HG03342 (cell line): Measurements from ENCODE around the gene SEMG1.

Source experiments
- ATAC-seq: cut with Tn5 transposase; IDR thresholded peaks from one replicate; pipeline ENCODE4 v1.9.1; 2021; ENCODE audit warnings: mild to moderate bottlenecking, moderate library complexity; ENCODE audit not compliant: unreplicated experiment

The SEMG1 gene, protein sequence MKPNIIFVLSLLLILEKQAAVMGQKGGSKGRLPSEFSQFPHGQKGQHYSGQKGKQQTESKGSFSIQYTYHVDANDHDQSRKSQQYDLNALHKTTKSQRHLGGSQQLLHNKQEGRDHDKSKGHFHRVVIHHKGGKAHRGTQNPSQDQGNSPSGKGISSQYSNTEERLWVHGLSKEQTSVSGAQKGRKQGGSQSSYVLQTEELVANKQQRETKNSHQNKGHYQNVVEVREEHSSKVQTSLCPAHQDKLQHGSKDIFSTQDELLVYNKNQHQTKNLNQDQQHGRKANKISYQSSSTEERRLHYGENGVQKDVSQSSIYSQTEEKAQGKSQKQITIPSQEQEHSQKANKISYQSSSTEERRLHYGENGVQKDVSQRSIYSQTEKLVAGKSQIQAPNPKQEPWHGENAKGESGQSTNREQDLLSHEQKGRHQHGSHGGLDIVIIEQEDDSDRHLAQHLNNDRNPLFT

DNA sequence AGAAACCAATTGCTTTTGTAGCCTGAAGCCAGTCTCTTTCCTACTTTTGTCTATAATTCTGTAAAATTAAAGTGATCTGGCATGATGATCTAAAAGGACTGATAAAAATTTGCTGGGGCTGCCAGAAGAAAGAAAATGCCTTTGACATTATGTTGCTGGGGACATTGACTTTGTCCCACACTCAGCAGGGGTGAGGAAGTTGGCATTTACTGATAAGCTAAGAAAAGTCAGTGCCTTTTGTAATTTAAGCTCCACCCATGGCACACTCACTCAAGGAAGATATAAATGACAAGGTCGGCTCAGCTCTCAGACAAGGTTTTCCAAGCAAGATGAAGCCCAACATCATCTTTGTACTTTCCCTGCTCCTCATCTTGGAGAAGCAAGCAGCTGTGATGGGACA, at the start of gene SEMG1:
TSS of gene SEMG1 (plus strand) at position 309 of the 400 bp plus-strand sequence. CDS start at position 330, 21 bp downstream.
- ATAC-seq: no peak

DNA sequence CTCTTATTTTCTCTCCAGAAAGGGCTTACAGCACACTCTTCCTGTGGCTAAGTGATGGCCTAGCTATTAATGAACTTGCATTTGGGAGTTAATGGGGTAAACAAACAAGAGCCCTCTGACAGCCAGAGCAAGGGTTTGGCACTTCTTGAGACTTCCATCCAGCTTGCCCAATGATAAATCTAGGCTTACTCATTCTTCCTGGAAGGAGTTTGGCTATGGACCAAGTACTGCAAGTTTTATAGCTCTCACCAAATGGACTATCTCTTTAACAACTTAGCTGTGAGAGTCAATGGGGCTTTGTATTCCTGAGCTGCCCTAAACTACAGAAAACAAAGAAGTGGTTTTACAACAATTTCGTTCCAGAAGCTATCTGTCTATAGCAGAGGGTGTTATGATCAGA, 48.9 kb upstream of the SEMG1 start:
- no peak for ATAC-seq

DNA sequence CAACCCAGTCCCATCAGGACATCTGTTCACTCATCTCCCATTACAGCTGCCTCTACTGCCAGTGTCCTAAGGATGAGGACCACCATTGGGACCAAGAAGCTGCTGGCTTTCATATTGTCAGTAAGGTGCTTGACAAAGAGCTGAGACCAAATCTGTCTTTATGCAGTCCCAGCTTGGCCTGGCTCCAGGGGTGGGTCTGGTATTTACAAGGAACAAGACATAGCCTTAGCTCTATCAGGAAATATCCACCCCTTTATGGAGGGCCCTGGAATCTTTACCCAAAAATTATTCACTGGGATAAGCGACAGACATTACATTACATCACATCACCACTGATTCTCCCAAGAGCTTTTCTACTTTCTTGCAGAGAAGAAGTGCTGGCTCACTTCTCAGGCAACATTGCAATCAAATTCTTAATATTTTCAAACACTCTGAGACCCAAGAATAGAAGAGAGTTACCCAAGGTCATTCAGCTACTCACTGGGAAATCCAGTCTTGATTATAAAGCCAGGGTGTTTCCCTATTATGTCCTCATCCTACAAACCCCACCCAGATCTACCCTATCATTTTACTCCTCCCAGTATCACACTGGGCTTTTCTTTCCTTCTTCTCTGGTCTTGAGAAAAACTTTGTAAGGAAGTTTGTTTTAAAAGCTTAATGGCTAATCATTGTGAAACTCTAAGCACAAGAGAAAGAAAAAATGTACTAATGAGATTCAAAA, 43.6 kb upstream of the SEMG1 start:
- no peak for ATAC-seq

- no peak for ATAC-seq
These were observed 41.9 kb upstream of the SEMG1 start for GRCh38 chr20:45164906-45165305.

GRCh38 chr20:45173522-45173921, 33.3 kb upstream of the SEMG1 start:
- no peak for ATAC-seq

DNA sequence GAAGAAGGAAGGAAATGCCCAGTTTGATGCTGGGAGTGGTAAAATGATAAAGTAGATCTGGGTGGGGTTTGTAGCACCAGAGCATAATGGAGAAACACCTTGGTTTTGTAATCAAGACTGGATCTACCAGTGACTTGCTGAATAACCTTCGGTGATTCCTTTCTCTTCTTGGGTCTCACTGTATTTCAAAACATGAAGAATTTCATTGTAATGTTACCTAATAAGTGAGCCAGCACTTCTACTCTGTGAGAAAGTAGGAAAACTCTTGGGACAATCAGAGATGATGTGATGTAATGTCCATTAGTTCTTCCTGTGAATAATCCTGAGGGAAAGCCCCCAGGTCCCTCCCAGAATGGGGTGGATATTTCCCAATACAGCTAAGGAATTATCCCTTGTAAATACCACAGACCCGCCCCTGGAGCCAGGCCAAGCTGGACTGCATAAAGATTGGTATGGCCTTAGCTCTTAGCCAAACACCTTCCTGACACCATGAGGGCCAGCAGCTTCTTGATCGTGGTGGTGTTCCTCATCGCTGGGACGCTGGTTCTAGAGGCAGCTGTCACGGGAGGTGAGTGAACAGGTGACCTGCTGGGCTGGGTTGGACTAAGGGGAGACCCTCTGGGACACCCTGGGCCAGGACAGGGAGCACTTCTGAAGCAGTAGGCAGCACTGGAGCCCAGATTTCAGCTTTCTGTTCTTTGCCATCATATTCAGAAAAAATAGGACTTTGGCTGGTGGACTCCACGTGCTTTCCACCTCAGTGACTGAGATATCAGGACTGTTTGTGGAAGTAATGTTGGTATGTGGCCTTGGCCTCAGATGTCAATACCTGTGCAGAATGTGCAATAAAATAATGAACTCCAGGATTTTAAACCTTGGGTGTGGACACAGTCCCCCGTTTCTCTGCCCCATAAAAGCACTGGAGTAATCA, 32.1 kb upstream of the SEMG1 start, which contains the start of gene PI3:
TSS of gene PI3 (plus strand) at position 469 of the 931 bp plus-strand sequence. CDS start at position 490, 21 bp downstream.
- ATAC-seq: no peak

- no peak for ATAC-seq
These were observed 30.1 kb upstream of the SEMG1 start for GRCh38 chr20:45176526-45177267.

- ATAC-seq: no peak
These were observed 27.7 kb upstream of the SEMG1 start for GRCh38 chr20:45179166-45179565.

DNA sequence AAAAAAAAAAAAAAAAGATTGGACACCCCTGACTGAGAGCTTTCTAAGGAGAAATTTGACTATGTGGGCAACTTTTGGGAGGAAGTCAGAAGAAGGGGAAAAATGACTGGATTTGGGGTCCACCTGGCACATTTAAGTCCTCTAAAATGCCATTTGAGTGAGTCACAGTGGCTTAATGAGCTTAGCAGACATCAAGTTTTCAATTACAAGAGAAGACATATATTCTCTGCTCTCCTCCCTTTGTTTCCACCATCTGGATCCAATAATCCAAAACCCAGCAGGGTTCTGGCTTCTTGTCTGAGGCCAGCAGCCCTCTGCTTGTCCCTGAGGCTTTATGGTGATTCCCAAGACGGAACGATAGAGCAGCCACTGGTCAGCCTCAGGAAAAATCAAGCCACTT, 25.2 kb upstream of the SEMG1 start:
- ATAC-seq: no peak

DNA sequence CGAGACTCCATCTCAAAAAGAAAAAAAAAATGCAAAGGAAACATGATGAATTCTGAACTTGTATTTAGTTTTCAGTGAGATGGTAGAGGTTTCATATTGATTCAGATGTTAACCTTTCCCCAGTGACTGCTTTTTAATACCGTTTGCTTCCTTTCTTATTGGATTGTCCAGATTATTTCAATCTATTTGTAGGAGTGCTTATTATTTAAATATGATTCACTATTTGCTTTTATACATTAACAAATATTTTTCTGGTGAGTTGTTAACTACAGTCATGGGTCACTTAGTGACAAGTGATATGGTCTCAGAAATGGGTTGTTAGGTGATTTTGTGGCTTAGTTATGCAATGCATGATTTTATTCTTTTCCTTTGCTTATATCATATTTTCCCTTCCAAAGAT, 23.7 kb upstream of the SEMG1 start:
- no peak for ATAC-seq

GRCh38 chr20:45187693-45188092, 19.1 kb upstream of the SEMG1 start:
- no peak for ATAC-seq

- no peak for ATAC-seq
These were observed 17.7 kb upstream of the SEMG1 start for GRCh38 chr20:45189067-45189609.

- no peak for ATAC-seq
These were observed 17.0 kb upstream of the SEMG1 start for GRCh38 chr20:45189861-45190260.

DNA sequence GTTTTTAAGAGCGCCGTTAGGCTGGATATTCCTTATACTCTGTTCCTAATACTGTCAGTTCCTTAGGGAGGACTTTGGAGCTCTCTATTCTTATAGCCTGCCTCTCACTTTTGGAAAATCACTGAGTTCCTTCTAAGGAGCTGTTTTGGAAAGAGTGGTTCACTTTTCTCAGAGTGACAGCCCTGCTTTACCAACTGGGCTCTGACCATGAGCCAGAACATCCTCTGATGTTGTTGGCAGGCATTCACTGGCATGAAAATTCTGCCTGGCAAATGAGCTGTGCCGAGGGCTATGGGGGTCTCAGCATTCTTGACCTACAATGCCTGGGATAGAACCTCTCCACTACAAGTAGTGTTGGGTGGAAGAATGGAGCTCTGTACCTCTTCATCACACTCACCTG, 14.9 kb upstream of the SEMG1 start:
- no peak for ATAC-seq

GRCh38 chr20:45193331-45193730, 13.5 kb upstream of the SEMG1 start:
- ATAC-seq: no peak

DNA sequence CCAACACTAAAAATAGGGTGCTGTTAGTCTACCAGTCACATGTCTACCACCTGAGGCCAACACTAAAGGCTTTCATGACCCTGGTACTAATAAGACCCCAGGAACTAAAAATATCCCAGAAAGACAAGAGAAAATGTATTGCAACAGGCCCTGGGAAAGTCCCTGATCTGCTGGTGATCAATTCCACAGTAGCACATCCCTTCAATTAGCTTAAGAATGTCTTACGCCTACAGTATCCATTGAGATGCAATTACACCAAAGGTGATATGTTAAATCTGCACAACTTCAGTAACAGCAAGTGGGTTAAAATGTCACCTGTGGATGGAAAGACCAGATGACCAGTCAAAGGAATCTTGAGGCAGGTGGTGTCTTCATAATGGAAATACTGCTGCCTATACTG, 3.1 kb downstream of the SEMG1 start:
- ATAC-seq: no peak

- ATAC-seq: no peak
These were observed 5.0 kb downstream of the SEMG1 start for GRCh38 chr20:45211569-45212474.

DNA sequence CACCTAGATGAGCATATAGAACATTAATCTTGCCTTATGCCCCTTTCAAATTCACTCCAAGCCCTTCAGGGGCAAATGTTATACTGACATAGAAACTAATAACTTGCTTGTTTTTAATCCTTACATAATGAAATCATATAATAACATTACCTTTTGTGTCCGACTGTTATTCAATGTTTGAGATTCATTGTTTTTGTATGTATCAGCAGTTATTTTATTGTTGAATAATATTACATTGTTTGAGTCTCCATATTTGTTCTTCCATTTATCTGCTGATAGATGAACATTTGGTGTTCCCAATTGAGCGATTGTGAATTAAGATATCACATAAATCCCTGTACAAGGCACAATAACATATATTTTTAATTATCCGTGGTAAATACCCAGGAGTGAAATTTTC, 6.0 kb downstream of the SEMG1 start:
- no peak for ATAC-seq

DNA sequence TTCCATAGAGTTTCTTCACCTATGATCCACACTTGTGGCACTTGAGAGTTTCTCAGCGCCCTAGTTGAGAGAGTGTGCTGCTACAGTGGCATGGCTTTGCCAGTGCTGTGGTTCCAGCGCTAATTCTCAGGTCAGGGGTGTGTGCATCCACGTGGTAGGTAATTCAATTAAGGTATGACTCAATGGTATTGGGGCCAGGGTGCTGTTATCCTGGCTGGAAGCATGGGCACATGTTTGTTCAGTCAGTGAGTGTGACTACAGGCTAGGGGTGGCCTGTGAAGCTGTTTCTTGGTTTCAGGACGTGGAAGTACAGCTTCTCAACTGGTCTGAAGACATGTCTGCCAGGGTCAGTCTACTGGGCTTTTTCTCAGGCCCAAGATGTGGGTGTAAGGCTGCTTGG, 11.3 kb downstream of the SEMG1 start:
- ATAC-seq: no peak
